NCI-H460 (cell line): ENCODE data around the gene MAN2C1. TPM values are rescaled to one million over a fixed set of nuclear protein-coding genes. Genes with fewer than 3 reads are reported as not detected.
"Not testable (repeated sequence)": the region's sequence is repeated elsewhere in the genome, so short reads cannot be mapped to it uniquely, and the experiment has no call there.

Source experiments
- DNase-seq: peaks from one replicate; pipeline ENCODE4 v3.0.0-alpha.2; 2016; ENCODE audit warnings: low read depth; ENCODE audit errors: extremely low read depth
- total RNA-seq: library from RNA; depleted of rRNA; stranded (reverse); fragments of >200 nt; shearing (Covaris generic); gene quantifications from 2 replicates; pipeline ENCODE4 v1.2.3, GENCODE V29; 2014

Gene MAN2C1
- total RNA-seq, 1 experiment from 2014 or later = 87.7 TPM

DNA sequence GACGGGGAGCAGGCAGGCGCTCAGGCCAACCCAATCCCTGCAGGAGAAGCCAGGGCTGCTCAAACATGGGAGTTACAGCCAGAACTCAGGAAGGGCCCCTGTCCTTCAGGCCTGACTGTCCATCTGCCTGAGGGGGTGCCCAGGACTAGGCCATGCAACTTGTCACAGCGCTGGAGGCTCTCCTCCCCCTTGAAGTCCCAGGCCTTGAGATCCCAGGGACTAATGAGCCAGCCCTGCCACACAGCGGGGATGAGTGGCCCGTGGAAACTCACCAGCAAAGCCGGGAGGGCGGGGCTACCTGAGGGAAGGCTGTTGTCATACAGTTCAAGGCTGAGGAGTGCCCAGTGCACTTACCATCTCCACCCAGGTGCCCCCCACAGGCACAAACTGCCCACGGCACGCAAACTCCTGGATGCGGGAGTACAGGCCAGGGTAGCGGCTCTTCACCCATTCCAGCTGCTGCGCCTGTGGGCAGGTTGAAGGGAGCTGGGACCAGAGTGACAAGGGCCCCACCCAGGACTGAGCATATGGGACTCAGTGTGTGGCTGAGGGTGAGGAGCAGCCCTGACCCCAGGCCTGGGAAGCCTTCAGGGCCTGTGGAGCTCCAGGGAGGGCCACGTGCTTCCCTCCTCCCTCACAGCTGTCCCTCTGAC lies 6.3 kb downstream of the MAN2C1 start:
- no peak for DNase-seq

DNA sequence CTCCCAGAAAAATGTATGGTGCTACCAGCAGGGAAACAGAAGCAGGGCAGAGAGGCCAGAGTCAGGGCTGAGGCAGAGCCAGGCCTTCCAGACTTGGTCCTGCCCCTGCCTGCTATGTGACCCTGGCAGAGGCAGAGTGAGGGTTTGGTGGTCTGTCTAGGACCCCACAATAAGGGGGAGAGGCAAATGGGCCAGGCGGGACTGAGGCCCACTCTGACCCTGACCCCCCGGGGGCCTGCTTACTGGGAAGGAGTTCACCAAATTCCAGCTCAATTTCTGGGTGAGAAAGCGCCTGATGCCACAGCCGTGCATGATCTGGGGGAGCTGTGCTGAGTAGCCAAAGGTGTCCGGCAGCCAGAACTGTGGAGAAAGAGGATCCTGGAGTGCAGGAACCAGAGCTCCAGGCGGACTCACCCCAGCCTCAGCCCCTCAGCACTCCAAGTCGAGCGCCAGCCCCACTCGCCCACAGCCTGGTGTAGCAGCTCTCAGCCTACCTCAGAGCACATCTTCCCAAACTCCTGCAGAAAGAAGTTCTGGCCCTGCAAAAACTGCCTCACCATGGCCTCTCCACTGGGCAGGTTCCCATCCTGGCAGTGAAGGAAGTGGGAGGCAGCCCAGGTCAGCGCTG lies 6.9 kb downstream of the MAN2C1 start:
- no peak for DNase-seq

DNA sequence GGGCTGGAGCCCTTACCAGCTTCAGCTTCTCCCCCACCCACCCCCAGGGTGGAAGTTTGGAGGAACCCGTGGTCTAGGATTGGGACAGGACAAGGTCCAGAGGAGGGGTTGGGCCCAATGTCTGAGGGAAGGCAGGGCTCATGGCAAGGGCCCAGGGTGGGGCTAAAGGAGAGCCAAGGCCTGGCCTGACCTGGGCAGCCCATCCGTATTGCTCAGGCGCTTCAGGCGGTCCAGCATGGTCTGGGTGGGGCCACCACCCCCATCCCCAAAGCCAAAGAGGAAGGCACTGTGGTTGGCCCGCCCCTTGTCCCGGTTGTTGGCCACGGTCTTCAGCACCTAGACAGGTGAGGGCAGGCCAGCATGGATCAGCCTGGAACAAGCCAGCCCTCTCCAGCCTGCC lies 7.6 kb downstream of the MAN2C1 start:
- no peak for DNase-seq

DNA sequence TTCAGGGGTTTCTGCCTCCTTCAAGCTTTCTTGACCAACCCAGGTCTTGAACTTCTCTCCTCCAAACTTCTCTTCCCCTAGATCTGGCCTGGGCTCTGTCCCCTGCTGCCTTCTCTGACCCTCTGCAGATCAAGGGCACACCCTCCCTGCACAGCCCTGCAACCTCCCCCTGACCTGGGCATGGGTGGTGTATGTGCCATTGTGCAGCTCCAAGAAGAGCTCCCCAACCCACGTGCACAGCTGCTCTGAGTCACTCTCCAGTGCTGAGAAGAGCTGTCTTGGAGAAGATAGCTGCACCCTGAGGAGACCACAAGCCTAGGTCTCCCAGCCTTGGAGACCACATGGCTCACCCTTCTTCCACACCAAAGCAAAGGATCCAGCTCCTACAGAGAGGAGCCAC lies 8.0 kb downstream of the MAN2C1 start:
- DNase-seq = no peak

DNA sequence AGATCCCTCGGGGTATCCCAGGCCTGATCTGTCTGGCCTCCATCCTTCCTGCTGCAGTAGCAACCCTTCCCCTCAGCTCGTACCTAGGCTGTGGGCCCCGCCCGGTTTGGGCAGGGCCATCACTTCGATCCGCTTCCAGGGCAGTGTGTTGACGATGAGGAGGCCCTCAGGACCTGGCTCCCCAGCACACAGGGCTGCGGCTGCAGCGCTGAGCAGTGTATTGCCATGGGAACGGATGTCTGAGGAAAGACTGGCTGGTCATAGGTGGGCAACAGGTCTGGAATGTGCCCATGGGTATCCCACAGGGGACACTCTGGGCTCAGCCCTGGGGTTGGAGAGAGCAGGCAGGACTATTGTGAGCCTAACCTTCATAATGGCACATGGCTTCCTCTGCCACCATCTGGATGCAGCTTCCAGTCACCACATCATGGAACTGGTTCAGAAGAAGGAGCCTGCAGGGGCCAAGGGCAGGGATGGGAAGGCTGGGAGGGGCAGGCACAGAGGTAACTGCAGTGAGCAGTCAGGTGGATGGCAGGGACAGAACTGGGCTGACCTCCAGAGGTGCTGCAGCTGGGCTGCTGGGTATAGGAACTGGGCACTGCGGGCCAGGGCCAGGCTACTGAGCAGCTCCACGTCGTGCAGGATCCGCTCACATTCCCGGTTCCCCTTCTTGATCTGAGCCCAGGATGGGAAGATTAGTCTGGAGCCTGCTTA lies 8.7 kb downstream of the MAN2C1 start:
- no peak for DNase-seq

DNA sequence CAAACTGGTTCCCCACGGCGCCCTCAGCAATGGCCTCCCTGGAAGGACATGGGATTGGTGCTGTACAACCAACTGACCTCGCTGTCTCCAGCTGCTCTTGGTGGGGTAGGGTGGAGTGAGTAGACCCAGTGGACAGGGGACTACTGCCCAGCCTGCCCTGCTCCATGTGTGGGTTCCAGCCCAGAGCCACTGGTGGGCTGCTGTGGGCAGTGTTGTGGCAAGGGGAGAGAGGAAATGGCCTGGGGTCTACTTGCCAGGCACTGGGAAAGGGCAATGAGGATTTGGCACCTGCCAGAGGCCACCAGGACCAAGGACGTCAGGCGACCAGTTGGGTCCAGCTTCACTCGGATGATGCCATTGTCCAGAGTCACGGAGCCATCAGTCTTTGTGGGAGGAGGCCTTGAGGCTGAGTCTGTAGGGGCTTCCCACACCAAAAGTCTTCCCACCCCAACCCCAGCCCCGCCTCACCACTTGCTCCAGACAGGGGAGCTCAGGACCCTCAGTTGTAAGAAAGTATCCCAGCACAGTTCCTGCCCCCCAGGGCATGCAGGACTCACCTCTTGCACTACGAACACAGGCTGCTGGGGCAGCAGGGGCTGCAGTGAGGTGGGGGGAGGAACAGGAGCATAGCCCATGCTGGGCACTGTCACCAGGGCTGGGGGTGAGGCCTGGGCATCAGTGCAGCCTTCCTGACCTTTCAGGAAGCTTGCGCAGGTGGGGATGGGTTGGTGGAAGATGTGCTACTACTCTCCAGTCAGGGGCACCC lies 9.5 kb downstream of the MAN2C1 start:
- no peak for DNase-seq

DNA sequence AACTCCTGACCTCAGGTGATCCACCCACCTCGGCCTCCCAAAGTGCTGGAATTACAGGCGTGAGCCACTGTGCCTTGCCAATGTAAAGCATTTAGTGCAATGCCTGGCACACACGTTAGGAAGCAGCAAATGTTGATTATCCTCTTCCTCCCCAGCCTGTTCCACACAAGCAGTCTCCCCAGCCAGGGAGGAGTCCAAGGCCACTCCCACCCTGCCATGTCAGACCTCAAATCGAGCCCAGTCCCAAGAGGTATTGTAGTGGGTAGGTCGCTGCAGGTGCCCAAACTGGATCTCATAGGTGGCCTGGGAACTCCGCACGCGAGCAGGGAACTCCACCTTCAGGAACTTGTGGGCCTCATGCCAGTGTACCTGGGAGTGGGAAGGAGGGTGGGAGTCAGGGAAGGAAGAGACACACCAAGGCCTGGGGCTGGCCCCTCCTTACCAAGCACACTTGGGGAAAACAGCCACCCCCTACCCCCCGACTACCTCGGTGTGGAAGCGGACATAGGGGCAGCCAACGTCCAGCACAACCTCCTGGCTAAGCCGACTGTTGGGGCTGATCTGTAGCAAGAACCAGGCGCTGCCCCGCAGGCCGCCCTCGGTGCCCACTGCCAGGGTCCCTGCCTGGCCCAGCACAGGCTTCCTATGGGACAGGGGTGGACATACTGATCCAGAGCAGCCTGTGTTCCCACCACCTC lies 10.3 kb downstream of the MAN2C1 start:
- DNase-seq = no peak

DNA sequence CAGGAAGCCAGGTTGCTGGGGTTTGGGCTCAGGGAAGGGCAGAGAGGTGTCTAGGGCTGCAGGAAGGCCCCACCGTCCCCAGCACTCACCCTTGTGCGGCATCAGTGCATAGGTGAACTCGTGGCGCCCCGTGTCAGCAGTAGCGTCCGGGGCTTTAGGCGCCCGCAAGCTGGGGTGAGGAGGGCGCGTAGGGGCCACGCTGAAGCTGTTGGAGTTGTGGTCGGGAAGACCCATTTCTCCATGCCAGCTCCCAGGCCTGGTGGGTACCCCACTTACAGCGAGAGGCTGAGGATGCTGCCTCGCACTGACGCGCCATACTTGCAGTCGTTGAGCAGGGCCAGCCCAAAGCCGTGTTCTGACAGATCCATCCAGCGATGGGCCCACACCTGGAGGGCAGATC lies 11.9 kb downstream of the MAN2C1 start:
- DNase-seq = no peak

DNA sequence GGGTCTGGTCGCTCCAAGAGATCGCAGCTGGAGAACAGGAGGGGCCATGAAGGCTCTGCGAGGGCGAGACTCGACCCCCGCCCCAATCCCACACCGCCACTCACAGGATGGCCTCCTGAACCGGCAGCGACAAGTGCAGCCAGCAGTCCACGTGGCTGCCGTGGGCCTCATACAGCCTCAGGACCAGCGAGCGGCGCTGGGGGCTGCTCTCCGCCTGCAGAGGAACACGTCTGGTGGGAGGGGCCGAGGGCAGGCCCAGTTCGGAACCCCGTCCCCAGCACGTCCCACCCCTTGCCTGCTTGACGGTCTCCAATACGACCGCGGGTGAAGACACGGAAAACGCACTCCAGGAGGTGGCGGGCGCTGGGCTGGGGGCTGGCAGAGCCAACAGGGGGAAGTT lies 12.4 kb downstream of the MAN2C1 start:
- no peak for DNase-seq

DNA sequence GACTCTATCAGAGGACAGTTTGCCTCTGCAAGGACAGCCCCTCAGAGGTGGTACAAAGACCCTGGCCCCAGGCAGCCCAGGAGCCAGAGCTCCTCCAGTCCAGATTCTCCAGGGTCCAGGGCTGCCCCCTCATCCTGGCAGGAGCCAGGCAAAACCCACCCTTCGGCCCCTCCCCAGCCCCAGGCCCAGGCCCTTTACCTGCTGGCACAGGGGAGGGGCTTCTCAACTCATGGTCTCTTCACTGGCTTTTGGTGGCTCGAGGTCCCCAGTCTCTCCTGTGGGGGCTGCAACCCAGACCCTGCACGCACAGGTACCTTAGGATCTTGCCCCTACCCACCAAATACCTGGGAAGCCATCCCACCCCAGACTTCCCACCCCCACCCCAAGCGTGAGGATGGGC lies 13.0 kb downstream of the MAN2C1 start:
- DNase-seq = no peak

DNA sequence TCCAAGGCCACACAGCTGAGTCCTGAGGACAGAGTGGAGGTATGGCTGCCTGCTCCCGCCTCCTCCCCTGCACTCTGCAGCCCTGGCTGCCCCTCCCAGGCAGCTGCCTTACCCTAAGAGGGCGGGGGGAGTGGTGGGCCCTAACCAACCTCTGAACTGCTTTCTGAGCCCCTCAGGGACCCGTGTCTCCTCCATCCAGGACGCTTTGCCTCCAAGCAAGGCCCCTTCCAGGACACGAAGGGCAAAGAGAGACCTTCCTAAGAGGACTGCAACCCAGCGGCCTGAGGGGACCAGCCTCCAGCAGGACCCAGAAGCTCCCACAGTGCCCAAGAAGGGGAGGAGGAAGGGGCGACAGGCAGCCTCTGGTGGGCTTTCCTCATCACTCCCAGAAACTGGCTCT lies 14.0 kb downstream of the MAN2C1 start:
- DNase-seq = no peak

DNA sequence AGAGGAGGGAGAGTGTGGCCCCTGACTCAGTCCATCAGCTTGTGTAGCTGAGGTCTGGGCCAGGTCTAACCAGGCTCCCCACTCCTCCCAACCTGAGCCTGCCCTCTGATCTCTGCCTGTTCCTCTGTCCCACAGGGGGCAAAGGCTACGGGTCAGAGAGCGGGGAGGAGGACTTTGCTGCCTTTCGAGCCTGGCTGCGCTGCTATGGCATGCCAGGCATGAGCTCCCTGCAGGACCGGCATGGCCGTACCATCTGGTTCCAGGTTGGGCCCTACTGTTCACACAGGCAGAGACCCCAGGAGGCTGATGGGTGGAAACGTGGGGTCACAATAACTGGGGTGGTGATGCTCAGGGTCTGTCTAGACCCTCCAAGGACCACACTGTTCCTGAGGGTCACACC lies 14.8 kb downstream of the MAN2C1 start:
- no peak for DNase-seq

DNA sequence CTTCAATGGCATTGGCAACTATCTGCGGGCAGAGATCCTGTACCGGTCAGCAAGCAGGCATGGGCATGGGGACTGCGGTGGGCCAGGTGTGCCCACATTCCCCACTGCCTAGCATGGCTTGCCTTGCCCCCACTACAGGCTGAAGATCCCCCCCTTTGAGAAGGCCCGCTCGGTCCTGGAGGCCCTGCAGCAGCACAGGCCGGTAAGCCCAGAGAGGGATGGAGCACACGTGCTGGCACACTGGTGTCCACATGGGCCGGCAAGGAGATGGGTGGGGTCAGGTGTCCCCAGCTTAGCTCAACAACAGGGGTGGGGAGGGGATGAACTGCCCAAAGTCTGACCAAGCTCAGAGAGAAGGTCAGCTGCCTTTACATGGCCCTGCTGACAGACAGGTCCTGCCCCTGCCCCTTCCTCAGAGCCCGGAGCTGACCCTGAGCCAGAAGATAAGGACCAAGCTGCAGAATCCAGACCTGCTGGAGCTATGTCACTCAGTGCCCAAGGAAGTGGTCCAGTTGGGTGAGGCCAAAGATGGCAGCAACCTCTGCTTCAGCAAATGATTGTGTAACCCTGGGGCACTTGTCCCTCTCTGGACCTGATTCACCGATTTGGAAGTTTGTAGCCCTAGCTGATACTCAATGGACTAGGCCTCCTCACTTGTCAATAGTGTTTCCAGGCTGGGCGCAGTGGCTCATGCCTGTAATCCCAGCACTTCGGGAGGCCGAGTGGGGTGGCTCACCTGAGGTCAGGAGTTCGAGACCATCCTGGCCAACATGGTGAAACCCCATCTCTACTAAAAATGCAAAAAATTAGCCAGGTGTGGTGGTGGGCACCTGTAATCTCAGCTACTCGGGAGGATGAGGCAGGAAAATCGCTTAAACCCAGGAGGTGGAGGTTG lies 16.0 kb downstream of the MAN2C1 start:
- DNase-seq = no peak

DNA sequence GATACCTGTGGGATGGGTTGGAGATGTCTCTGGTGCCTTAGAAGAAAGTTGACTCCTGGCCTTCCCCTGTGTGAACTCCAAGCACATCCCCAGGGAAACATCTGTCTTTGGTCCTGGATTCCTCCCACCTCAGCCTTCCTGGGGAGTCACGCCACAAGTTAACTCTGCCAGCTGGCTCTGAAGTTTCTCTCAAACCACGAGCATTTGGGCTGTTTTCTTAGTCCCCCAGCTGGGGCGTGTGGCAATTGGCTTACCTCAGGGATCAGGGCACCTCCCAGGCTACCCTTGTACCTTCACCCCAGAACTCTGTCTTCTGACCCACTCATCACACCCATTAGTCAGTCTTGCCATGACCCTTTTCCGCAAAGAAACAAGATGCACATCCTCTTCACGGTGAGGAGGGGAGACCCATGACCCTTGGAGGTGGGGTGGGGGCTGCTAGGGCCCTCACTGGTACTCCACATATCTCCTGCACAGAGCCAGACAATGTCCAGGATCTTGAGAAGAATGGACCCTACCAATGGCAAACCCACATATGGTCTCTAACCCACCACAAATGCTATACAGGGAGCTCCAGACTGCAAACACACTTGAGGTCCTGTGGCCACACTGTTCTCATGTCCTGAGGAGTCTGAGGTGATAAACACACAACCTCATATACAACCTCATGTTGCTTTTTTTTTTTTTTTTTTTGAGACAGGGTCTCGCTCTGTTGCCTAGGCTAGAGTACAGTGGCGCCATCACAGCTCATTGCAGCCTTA lies 17.6 kb downstream of the MAN2C1 start:
- no peak for DNase-seq

DNA sequence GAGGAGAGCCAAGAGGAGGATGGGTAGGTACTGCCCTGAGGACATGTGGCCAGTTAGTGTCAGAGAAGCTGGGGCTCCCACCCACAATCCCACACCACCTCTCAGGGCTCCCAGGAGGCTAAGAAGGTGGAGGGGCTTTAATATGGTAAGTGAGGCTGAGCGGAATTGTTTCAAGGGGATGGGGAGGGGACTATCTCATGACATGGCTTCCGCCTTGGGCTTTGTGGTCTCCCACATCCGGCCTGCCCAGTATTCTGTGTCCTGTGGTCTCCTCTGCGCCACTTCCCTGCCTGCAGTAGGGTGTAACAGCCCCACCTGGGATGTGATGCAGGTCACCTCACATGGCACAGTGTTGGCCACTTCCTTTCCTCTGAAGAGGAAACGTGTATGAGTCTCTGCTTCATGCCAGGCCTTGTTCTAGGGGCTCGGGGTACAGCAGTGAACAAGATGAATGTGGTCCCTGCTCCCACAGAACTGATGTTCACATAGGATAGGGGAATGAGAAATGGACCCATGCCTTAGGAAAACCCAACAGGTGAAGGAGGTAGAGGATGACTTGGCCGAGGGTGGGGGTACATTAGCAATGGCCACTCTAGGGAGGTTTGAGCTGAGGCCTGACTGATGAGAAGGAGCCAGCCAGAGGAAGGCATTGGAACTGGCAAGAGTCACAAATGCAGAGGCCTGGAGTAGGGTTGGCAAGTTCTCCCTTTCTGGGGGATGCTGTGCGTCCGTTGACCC lies 18.4 kb downstream of the MAN2C1 start:
- DNase-seq = no peak

DNA sequence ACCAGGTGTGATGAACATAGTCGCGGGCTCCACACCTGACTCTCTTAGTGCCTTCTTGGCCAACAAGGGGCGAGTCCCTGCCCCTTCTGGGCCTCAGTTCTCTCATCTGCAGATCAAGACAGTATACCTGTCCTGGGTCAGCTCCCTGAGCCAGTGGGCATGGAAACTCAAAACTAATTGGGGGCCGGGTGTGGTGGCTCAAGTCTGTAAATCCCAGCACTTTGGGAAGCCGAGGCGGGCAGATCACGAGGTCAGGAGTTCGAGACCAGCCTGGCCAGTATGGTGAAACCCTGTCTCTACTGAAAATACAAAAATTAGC lies 19.1 kb downstream of the MAN2C1 start:
- DNase-seq = not testable (repeated sequence)

DNA sequence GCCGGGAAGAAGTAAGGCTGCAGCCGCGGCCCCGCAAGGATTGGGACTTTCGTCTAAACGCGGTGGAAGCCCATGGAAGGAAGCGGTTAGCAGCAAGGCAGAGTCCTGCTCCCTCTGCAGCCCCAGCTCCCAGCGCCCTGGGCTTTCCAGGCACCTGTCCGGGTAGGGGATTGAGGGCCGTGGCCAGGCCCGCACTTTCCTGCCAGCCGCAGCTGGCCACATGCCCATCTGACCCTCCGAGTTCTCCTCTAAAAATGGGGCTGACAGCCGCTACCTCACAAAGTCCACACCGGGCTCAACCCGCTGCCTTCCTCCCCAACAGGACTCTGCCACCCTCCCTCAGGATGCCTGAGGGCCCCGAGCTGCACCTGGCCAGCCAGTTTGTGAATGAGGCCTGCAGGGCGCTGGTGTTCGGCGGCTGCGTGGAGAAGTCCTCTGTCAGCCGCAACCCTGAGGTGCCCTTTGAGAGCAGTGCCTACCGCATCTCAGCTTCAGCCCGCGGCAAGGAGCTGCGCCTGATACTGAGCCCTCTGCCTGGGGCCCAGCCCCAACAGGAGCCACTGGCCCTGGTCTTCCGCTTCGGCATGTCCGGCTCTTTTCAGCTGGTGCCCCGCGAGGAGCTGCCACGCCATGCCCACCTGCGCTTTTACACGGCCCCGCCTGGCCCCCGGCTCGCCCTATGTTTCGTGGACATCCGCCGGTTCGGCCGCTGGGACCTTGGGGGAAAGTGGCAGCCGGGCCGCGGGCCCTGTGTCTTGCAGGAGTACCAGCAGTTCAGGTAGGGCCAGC lies 19.7 kb downstream of the MAN2C1 start:
- no peak for DNase-seq
